Lower lobe of right lung (tissue), 2 donors: ENCODE data around the gene MAP1B. TPM values are rescaled to one million over a fixed set of nuclear protein-coding genes. Genes with fewer than 3 reads are reported as not detected.

ENCODE experiments used
- ATAC-seq, 2 donors: fragments of 200-7000 bp; cut with Tn5 transposase; one replicate each; pipeline ENCODE4 v1.9.1; 2020 to 2022; ENCODE audit warnings: mild to moderate bottlenecking in 2 of 2, moderate library complexity in 2 of 2
- DNase-seq: peaks from one replicate; pipeline ENCODE4 v3.0.0-alpha.2; 2020
- H3K27ac ChIP-seq: fragments of 200-600 bp; one replicate; pipeline ENCODE4 v1.8.0; 2022
- H3K27me3 ChIP-seq: fragments of 200-600 bp; one replicate; pipeline ENCODE4 v1.8.0; 2022; ENCODE audit warnings: low read depth
- H3K36me3 ChIP-seq: fragments of 200-600 bp; one replicate; pipeline ENCODE4 v1.8.0; 2022; ENCODE audit warnings: mild to moderate bottlenecking
- H3K4me1 ChIP-seq: fragments of 200-600 bp; one replicate; pipeline ENCODE4 v1.8.0; 2022
- H3K4me3 ChIP-seq: fragments of 200-600 bp; one replicate; pipeline ENCODE4 v1.8.0; 2022; ENCODE audit warnings: mild to moderate bottlenecking
- H3K9me3 ChIP-seq: fragments of 200-600 bp; one replicate; pipeline ENCODE4 v1.8.0; 2022
- CTCF ChIP-seq: fragments of 200-600 bp; IDR thresholded peaks from one replicate; pipeline ENCODE4 v1.8.0; 2022; ENCODE audit warnings: antibody characterized with exemption, mild to moderate bottlenecking
- intact Hi-C: fragments of 100-400 bp; cut with DNase I; formaldehyde crosslinking; loops from one replicate; pipeline ENCODE4 v1.11.0; 2022
- total RNA-seq: library from RNA; stranded (reverse); fragmentation: NEBNext Ultra II Directional; extraction: Animal tissue kit (Norgen Biotek cat#: 25700); gene quantifications from one replicate; pipeline ENCODE4 v1.2.1, GENCODE V29; 2021
- donor health status: DM: no; HTN: yes; CAD: no; lungs with severe emphysema.

MAP1B gene
- total RNA-seq, 1 donor from 2014 or later = 20.6 TPM

GRCh38 chr5:72237879-72238278, 130.6 kb downstream of the MAP1B start:
- ATAC-seq (no peak), DNase-seq (no peak)
- Histone ChIP-seq H3K27me3 (no peaks in the 10 kb centered on the region), H3K9me3 (no peaks in the 10 kb centered on the region), H3K4me1 (no peaks in the 10 kb centered on the region), H3K4me3 (no peak overlapping the region), H3K27ac (no peak overlapping the region), H3K36me3 (peaks cover 18% of the 10 kb centered on the region)
- no peak for TF ChIP-seq CTCF
- intact Hi-C loops = no loop called here

- no peaks in the 10 kb centered on the region for H3K4me1 ChIP-seq
- no peak for DNase-seq
- intact Hi-C loops = no loop called here
Measured at GRCh38 chr5:72238712-72239445, 131.6 kb downstream of the MAP1B start.

GRCh38 chr5:72241346-72242003, 134.2 kb downstream of the MAP1B start:
- Histone ChIP-seq H3K27ac (no peak overlapping the region), H3K4me1 (peaks cover 16% of the 10 kb centered on the region), H3K4me3 (no peak overlapping the region), H3K36me3 (peaks cover 14% of the 10 kb centered on the region), H3K9me3 (no peaks in the 10 kb centered on the region), H3K27me3 (no peaks in the 10 kb centered on the region)
- DNase-seq (no peak), ATAC-seq (no peak)
- no peak for TF ChIP-seq CTCF
- intact Hi-C loops = no loop called here

More at GRCh38 chr5:72238712-72239445, 131.6 kb downstream of the MAP1B start:
- no peak for ATAC-seq
- Histone ChIP-seq H3K27me3 (no peaks in the 10 kb centered on the region), H3K36me3 (peaks cover 18% of the 10 kb centered on the region), H3K9me3 (no peaks in the 10 kb centered on the region), H3K27ac (no peak overlapping the region), H3K4me3 (no peak overlapping the region)
- no peak for TF ChIP-seq CTCF

- Histone ChIP-seq H3K36me3 (peaks cover 1% of the 10 kb centered on the region), H3K27ac (no peak overlapping the region), H3K4me1 (peaks cover 30% of the 10 kb centered on the region), H3K9me3 (no peaks in the 10 kb centered on the region), H3K4me3 (no peak overlapping the region), H3K27me3 (no peaks in the 10 kb centered on the region)
- ATAC-seq (no peak), DNase-seq (no peak)
- intact Hi-C loops = no loop called here
- TF ChIP-seq CTCF = no peak
Measured at GRCh38 chr5:72242796-72243475, 135.7 kb downstream of the MAP1B start.

- H3K4me1 ChIP-seq = peaks cover 38% of the 10 kb centered on the region
- H3K4me3 ChIP-seq = no peak overlapping the region
- no peaks in the 10 kb centered on the region for H3K27me3 ChIP-seq
- intact Hi-C loops = no loop called here
- no peak for TF ChIP-seq CTCF
- ATAC-seq (no peak), DNase-seq (no peak)
- H3K36me3 ChIP-seq = no peaks in the 10 kb centered on the region
- no peaks in the 10 kb centered on the region for H3K9me3 ChIP-seq
- H3K27ac ChIP-seq = no peak overlapping the region
Measured at GRCh38 chr5:72243706-72244105, 136.4 kb downstream of the MAP1B start.
